Raji (cell line): Measurements from ENCODE around the gene PHLPP1.

Experiments
- POLR2A ChIP-seq: IDR thresholded peaks from 2 replicates; pipeline ENCODE4 v1.6.1; 2011; ENCODE audit warnings: low read depth, low read length, control low read depth; ENCODE audit not compliant: insufficient read depth

Gene PHLPP1

GRCh38 chr18:63002305-63002704, 287.0 kb downstream of the PHLPP1 start:
- no peak for TF ChIP-seq POLR2A

GRCh38 chr18:63002803-63003445, 287.6 kb downstream of the PHLPP1 start:
- no peak for TF ChIP-seq POLR2A

- no peak for TF ChIP-seq POLR2A
Observed at GRCh38 chr18:63003899-63004298, 288.6 kb downstream of the PHLPP1 start.

- no peak for TF ChIP-seq POLR2A
Observed at GRCh38 chr18:63004466-63005089, 289.2 kb downstream of the PHLPP1 start.

- no peak for TF ChIP-seq POLR2A
Observed at GRCh38 chr18:63005306-63005705, 290.0 kb downstream of the PHLPP1 start.

- TF ChIP-seq POLR2A: no peak
Observed at GRCh38 chr18:63007231-63007630, 291.9 kb downstream of the PHLPP1 start.

- TF ChIP-seq POLR2A: no peak
Observed at GRCh38 chr18:63016270-63016669, 300.9 kb downstream of the PHLPP1 start.

- TF ChIP-seq POLR2A: no peak
Observed at GRCh38 chr18:63017076-63017475, 301.7 kb downstream of the PHLPP1 start.

GRCh38 chr18:63017977-63018376, 302.6 kb downstream of the PHLPP1 start:
- no peak for TF ChIP-seq POLR2A

GRCh38 chr18:63022429-63023022, 307.2 kb downstream of the PHLPP1 start:
- TF ChIP-seq POLR2A: no peak

- no peak for TF ChIP-seq POLR2A
Observed at GRCh38 chr18:63025251-63026090, 310.1 kb downstream of the PHLPP1 start.

- TF ChIP-seq POLR2A: no peak
Observed at GRCh38 chr18:63028380-63028779, 313.0 kb downstream of the PHLPP1 start.
